NCI-H1694 (cell line): Measurements from ENCODE around the gene NLN.
"Not testable (repeated sequence)": the region's sequence is repeated elsewhere in the genome, so short reads cannot be mapped to it uniquely, and the experiment has no call there.

ENCODE experiments used
- DNase-seq: peaks from one replicate; lab custom pipeline; 2025; lab: John Stamatoyannopoulos, UW

Gene NLN

DNA sequence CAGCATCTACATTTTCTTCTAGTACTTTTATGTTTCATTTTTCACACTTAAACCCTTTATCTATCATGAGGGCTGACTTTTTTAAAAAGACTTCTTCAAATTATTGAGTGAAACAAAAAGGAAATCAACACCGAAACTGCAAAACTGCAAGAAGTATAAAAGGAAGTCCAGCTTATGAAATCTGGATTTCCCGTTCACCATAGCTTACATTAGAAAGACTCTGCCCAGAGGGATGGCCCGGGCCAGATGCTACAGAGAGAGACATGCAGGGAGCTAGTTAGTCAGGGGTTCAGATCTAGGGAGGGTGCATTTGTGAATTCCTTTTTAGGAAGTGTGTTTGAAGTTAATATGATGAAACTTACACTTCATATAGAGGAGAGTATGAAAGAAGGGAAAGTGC, 10.0 kb downstream of the NLN start:
- DNase-seq = not testable (repeated sequence)

DNA sequence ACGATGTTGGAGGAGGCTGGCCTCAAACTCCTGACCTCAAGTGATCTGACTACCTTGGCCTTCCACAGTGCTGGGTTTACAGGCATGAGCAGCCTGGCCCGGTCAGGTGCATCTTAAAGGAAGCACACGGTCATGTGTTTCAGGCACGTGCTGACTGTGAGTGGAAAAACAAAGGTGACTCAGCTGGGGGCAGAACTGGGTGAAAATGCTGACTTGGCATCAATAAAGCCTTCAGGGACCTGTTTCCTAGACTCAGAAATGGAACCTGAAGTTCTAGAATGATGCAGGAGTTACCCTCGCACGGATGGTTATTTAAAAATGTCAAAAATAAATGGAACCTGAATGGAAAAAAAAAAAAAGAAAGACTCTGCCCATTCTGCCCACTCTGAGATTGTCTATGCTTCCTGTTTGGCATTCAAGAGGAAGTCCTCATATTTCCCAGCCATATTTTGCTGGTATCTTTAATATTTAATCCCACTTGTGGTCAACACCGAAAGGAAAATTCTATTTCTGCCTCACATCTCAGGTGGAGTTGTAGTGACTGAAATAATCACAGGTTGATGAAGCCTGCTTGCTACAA, 12.3 kb downstream of the NLN start:
- DNase-seq = not testable (repeated sequence)

DNA sequence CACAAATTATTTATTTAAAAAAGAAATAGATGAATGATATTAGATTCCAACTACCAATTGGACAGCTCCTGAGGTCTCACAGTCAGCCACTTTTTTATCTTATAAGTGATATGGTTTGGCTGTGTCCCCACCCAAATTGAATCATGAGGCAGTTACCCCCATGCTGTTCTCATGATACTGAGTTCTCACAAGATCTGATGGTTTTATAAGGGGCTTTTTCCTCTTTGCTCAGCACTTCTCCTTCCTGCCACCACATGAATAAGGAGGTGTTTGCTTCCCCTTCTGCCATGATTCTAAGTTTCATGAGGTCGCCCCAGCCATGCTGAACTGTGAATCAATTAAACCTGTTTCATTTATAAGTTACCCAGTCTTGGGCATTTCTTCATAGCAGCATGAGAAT, 12.9 kb downstream of the NLN start:
- DNase-seq = no peak

DNA sequence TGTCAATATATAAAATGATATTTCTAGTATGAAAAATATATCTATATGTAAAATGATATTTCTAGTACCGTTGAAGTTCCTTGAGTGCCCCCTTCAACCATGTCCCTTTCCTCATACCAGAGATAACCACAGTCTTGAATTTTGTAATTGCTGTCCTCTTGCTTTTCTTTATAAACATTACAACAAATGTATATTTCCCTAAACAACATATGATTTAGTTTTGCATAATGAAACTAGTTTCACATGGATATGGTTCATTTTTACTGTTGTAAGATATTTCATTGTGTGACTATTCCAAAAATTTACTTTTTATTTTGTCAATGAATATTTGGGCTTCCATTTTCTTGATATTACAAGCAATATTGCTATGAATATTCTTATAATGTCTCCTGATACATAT, 14.0 kb downstream of the NLN start:
- DNase-seq = no peak

DNA sequence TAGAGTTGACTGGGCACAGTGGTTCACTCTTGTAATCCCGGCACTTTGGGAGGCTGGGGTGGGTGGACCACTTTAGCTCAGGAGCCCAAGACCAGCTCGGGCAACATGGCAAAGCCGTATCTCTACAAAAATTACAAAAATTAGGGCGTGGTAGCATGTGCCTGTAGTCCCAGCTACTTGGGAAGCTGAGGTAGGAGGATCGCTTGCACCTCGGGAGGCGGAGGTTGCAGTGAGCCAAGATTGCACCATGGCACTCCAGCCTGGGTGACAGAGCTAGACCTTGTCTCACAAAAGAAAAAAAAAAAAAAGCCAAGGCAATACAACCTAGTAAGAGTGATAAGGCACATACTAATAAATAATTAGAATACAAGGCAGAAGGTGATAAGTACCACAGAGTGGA, 15.8 kb downstream of the NLN start:
- no peak for DNase-seq

DNA sequence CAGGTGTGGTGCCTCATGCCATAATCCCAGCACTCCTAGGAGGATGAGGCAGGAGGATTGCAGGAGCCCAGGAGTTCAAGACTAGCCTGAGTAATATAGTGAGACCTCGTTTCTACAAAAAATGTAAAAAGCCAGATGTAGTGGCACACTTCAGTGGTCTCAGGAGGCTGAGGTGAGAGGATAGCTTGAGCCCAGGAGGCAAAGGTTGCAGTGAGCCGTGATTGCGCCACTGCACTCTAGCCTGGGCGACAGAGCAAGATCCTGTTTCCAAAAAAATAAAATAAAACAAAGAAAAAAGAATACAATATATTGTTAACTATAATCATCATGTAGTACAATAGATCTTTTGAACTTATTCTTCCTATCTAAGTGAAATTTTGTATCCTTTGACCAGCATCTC, 16.3 kb downstream of the NLN start:
- no peak for DNase-seq

DNA sequence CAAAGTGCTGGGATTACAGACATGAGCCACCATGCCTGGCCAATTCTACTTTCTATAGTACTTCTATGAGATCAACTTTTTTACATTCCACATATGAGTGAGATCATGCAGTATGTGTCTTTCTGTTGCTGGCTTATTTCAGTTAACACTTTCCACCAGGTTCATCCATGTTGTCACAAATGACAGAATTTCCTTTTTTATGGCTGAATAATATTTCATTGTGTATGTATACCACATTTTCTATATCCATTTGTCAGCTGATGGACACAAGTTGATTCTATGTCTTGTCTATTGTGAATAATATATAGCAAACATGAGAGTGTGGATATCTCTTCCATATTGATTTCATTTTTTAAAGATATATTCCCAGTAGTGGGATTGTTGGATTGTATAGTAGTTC, 17.2 kb downstream of the NLN start:
- no peak for DNase-seq

DNA sequence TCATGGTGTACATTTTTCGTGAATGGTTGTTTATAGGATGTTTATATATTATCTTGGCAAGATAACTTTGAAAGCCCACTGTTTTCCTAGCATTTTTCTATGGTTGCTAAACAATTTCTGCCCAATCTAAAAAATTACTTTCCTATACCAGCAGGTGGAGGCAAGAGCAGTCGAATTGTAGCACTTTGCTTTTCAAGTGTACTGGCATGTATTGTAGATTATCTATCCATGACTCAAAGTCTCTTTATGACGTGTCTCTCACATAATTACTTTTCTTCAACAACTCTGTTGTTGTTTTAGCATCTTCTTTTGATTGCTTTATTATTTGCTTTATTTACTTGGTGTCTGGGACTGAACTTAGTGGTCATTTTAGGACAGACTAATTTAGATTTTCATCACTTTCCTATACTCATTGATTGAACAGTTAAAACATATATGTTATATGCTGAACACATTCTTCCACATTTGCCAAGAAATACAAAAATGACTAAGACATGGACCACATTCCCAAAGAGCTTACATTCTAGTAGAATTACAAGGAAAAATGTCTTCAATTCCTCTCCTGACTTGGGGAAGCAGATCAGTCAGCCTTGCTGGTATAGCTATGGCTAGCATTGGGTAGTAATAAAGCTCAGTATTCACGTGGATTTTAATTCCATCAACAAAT, 20.7 kb downstream of the NLN start:
- peak; percentile 31 for DNase-seq

DNA sequence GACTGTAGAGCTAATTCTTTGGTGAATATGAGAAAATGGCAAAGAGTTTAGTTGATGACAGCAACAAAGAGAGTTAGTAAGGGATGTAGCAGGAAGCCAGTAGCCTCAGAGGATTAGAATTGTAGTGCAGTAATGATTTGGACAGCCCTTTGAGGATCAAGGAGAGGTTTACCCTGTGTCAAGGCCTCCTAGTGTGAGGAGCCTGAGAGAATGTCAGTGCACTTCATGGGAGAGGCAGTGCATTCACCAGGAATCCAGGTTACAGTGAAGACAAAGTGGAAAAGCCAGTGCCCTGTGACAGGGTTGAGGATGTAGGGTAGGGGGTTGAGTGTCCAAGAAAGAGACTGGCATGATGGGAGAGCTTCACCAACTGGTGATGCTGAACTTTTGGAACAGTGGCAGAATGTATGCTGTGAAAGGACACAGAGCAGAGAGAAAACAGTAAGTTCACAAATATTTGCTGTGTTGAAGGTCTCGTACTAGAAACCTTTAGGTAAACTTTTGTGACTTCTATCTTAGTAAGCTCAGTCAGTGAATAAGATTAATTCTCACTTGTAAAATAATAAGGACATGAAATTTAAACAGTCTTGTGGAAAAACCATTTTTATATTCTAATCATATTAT, 27.3 kb downstream of the NLN start:
- no peak for DNase-seq

DNA sequence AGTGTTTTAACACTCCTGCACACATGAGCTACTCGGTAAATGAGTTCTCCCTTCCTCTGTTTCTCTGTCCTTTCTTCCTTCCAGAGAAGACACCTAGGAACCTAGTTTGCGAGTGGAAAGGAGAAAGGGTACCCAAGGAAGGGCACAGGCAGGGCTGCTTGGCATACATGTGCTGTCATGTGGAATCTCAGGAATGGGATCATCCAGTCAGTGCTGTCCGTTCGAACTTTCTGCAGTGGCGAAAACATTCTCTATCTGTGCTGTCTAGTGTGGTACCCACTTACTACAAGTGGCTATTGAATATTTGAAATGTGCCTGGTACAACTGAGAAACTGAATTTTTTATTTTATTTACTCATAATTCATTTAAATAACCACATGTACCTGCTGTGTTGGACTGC, 28.0 kb downstream of the NLN start:
- no peak for DNase-seq

DNA sequence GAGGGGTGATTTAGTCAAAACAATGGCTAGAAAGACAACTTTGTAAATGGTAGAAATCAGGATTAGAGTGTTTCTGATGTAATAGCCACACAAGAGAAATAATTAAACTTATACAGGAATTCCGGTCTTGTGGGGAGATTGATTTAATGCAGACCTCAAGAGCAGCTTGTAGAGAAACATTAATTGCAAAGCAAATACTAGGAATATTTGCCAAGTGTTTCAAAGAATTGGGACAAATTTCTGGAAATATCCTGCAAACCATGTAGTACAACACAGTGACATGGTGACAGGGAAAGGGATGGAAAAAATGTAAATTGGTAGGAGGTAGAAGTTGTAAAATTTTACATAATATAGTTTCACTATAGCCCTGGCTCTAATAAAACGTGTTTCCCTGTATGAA, 28.9 kb downstream of the NLN start:
- DNase-seq = no peak

DNA sequence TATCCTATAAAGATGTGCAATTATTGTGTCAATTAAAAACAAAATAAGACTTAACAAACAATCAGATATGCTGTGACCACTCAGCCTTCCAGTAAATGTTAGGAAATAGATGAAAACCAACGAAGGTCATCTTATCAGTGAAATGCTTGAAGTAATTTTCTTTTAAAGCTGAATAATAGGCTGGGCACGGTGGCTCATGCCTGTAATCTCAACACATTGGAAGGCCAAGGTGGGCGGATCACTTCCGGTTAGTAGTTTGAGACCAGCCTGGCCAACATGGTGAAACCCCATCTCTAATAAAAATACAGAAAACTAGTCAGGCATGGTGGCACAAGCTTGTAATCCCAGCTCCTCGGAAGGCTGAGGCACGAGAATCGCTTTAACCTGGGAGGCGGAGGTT, 31.2 kb downstream of the NLN start:
- no peak for DNase-seq

DNA sequence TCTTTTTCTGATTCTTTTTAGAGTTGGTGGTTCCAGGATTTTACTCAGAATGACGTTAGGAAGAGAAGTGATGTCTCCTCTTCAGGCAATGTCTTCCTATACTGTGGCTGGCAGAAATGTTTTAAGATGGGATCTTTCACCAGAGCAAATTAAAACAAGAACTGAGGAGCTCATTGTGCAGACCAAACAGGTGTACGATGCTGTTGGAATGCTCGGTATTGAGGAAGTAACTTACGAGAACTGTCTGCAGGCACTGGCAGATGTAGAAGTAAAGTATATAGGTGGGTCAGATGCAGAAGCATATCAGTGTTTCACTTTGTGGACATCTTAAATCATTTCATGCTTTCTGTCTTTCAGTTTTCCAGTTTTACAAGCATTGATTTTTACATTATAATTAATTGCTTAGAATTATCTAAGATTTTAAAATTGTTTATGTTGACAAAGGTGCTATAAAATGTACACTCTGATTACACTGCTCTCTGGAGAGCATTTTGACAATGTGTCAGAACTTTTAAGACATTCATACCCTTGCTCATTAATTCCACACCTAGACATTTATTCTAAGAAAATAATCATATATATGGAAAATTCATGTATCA, 36.6 kb downstream of the NLN start:
- no peak for DNase-seq

DNA sequence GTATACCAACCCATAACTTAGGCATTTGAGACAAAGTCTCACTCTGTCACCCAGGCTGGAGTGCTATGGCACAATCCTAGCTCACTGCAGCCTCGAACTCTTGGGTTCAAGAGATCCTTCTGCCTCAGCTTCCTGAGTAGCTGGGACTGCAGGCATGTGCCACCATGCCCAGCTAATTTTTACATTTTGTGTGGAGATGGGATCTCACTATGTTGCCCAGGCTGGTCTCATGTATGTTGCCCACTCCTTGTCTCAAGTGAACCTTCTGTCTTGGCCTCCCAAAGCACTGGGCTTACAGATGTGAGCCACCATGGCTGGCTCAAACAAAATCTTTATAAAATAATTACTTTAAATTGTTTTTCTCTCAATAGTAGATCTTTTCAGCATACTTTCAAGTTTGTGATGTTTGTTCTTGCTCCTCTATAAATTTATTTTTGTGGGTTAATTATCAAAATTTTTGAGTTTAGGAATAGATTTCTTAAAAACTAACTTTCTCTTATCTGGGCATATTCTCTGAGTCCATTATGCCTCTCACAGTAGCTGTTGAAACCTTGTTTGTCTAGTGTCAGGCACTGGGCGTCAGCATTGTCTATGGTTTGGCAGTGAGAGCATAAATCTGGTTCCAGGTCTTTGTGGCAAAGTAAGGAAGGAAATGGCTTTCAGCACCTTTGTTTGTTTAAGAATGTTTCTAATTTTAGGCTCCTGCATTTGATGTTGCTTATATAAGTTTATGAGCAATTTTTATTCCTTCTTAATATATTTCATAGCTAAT, 38.7 kb downstream of the NLN start:
- DNase-seq = no peak

DNA sequence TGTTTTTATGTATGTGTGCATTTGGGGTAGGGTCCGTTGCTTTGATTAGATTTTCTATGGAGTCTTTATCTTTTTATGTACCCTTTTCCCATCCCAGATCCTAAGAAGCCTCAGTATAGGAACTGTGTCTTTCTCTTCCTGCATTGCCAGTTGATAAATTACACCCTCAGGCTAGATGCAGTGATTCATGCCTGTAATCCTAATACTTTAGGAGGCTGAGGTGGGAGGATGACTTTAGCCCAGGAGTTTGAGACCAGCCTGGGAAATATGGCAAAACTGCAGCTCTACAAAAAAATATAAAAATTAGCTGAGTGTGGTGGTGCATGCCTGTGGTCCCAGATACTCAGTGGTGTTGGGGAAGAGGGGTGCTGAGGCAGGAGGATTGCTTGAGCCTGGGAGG, 40.2 kb downstream of the NLN start:
- no peak for DNase-seq

DNA sequence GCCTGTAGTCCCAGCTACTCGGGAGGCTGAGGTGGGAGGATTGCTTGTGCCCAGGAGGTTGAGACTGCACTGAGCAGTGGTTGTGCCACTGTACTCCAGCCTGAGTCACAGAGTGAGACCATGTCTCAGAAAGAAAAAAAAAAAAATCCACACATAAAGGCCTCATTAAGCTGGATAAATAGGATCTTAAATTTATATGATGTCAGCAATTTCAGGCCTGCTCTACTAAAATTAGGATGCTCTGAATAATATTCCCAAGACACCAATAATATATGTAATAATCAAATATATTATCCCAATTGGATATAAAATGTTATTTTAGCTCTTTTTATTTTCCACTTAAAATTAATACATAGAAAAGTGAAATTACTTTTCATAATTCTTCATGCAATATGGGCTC, 43.6 kb downstream of the NLN start:
- DNase-seq = no peak

DNA sequence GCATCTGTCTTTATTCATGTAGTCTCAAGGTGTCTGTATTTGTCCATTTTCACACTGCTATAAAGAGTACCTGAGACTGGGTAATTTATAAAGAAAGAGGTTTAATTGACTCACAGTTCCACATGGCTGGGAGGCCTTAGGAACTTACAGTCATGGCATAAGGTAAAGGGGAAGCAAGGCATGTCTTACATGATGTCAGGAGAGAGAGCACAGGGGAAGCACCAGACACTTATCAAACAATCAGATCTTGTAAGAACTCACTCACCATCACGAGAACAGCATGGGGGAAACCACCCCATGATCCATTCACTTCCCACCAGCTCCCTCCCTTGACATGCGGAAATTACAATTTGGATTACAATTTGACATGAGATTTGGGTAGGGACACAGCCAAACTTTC, 44.2 kb downstream of the NLN start:
- DNase-seq = no peak

DNA sequence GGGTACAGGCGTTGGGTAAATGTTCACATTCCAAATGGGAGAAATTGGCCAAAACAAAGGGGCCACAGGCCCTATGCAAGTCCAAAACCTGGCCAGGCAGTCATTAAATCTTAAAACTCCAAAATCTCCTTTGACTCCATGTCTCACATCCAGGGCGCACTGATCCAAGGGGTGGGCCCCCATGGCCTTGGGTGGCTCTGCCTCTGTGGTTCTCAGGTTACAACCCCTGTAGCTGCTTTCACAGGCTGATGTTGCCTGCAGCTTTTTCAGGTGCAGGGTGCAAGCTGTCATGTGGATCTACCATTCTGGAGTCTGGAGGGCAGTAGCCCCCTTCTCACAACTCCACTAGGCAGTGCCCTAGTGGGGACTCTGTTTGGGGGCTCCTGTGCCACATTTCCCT, 44.8 kb downstream of the NLN start:
- DNase-seq = no peak

DNA sequence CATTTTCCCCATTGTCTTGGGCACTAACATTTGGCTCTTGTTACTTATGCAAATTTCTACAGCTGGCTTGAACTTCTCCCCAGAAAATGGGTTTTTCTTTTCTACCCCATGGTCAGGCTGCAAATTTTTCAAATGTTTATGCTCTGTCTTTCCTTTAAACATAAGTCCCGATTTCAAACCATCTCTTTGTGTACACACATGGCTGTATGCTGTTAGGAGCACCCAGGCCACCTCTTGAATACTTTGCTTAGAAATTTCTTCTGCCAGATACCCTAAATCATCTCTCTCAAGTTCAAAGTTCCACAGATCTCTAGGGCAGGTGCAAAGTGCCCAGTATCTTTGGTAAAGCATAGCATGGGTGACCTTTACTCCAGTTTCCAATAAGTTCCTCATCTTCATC, 45.6 kb downstream of the NLN start:
- no peak for DNase-seq

DNA sequence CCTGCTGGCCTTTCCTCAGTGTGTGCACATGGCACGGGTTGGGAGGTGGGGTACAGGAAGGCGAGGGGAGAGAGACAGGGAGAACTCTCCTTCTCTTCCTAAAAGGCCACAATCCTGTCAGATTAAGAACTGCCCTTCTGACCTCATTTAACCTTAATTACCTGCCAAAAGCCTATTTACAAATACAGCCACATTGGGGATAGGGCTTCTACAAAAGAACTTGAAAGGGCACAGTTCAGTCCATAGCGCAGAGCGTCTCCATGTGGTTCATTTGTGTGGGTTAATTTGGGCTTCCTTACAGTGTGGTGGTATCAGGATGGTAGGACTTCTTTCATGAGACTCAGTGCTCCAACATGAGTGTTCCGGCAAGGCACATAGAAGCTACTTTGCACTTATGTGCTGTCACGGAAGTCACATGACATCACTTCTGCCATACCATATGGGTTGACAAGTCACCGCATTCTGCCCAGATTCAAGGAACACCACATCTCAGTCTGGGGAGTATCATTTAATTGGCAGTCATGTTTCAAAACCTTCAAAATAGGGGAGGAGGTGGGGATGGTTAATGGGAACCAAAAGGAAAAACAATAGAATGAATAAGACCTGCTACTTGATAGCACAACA, 46.8 kb downstream of the NLN start:
- no peak for DNase-seq

DNA sequence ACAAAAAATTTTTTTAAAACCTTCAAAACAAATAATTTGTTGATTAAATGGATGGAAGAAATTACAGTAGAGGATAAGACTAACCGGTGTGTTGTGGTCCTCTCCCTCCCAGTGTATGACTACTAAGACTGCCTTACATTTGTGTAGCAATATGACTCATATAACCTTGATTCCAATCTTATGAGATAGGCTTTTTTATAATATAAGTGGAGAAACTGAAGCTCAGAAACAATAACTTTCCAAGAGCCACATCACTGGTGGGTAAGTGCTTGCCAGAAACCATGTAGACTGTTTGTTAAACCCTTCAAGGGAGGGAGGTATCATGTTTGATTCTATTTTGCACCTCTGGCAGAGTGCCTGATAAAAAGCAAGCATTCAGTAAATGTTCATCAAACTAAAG, 47.5 kb downstream of the NLN start:
- no peak for DNase-seq

DNA sequence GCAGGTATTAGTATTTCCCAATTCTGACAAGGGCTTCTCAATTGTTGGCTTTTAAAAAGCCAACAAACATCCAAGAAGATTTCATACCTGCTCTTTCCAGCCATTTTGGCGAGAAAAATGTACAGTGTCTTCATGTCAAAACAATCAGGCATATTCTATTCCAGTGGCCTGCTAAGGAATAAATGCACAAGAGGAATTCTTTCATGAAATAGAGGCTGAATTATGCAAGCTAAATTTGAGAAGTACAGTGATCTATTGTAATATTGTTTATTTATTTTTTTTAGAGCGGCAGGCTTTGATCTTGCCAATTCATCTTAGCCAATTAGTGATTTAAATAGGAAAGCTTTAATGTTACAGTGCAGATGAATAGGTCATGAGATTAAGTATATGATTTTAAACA, 49.3 kb downstream of the NLN start:
- no peak for DNase-seq
